Neural cell (in vitro differentiated cells): ENCODE data around the gene PLBD2.

Experiments used
- CTCF ChIP-seq: fragments of 450-650 bp; IDR thresholded peaks from 2 replicates; pipeline ENCODE4 v1.5.1; 2014; ENCODE audit warnings: antibody characterized with exemption, mild to moderate bottlenecking, moderate library complexity; ENCODE audit not compliant: poor library complexity, severe bottlenecking
- EP300 ChIP-seq: fragments of 450-650 bp; conservative IDR thresholded peaks from 2 replicates; pipeline ENCODE4 v1.6.1; 2014; ENCODE audit warnings: antibody characterized with exemption, mild to moderate bottlenecking, moderate library complexity; ENCODE audit not compliant: poor library complexity, severe bottlenecking
- EZH2 ChIP-seq: fragments of 200-600, 300-800 bp; shearing (Covaris generic), sonication (generic); IDR thresholded peaks from 2 replicates; pipeline ENCODE4 v1.6.1; 2014; ENCODE audit warnings: antibody characterized with exemption, low read length, borderline replicate concordance, mild to moderate bottlenecking; ENCODE audit not compliant: insufficient read depth, poor library complexity, severe bottlenecking
- MXI1 ChIP-seq: fragments of 450-650 bp; conservative IDR thresholded peaks from 2 replicates; pipeline ENCODE4 v1.6.1; 2014; ENCODE audit warnings: antibody characterized with exemption, mild to moderate bottlenecking; ENCODE audit not compliant: poor library complexity, severe bottlenecking
- POLR2AphosphoS5 ChIP-seq: IDR thresholded peaks from 2 replicates; pipeline ENCODE4 v1.6.1; 2012
- SMC3 ChIP-seq: fragments of 450-650 bp; conservative IDR thresholded peaks from 2 replicates; pipeline ENCODE4 v1.6.1; 2014; ENCODE audit warnings: antibody characterized with exemption, mild to moderate bottlenecking, moderate library complexity; ENCODE audit not compliant: poor library complexity
- TAF1 ChIP-seq: IDR thresholded peaks from 2 replicates; pipeline ENCODE4 v1.6.1; 2012; ENCODE audit warnings: low read depth

GRCh38 chr12:113440336-113440735 lies 81.9 kb downstream of the PLBD2 start:
- TF ChIP-seq CTCF (no peak), SMC3 (no peak), EZH2 (no peak), POLR2AphosphoS5 (no peak), MXI1 (no peak), TAF1 (no peak), EP300 (no peak)
